GM19043 (cell line): ENCODE results near the gene COL18A1.

Source experiments
- ATAC-seq: cut with Tn5 transposase; IDR thresholded peaks from one replicate; pipeline ENCODE4 v1.9.1; 2021; ENCODE audit warnings: low read depth; ENCODE audit not compliant: unreplicated experiment

Gene COL18A1

GRCh38 chr21:45410865-45411809 lies 6.2 kb downstream of the COL18A1 start:
- ATAC-seq, result no peak

- ATAC-seq, result no peak
Observed at GRCh38 chr21:45411810-45412206, 6.8 kb downstream of the COL18A1 start.

GRCh38 chr21:45412491-45412890 lies 7.5 kb downstream of the COL18A1 start:
- ATAC-seq, result no peak

- no peak for ATAC-seq
Observed at GRCh38 chr21:45412909-45413611, 8.1 kb downstream of the COL18A1 start.

- no peak for ATAC-seq
Observed at GRCh38 chr21:45413922-45414321, 9.0 kb downstream of the COL18A1 start.

GRCh38 chr21:45414396-45415187 lies 9.6 kb downstream of the COL18A1 start:
- ATAC-seq, result no peak

GRCh38 chr21:45415188-45415942 lies 10.4 kb downstream of the COL18A1 start:
- no peak for ATAC-seq

- no peak for ATAC-seq
Observed at GRCh38 chr21:45415943-45416611, 11.1 kb downstream of the COL18A1 start.

GRCh38 chr21:45416620-45417019 lies 11.7 kb downstream of the COL18A1 start:
- ATAC-seq, result no peak

GRCh38 chr21:45417256-45417950 lies 12.4 kb downstream of the COL18A1 start:
- ATAC-seq, result no peak

GRCh38 chr21:45417951-45418300 lies 13.0 kb downstream of the COL18A1 start:
- ATAC-seq, result no peak

GRCh38 chr21:45418301-45419071 lies 13.5 kb downstream of the COL18A1 start:
- no peak for ATAC-seq

- no peak for ATAC-seq
Observed at GRCh38 chr21:45419162-45419561, 14.2 kb downstream of the COL18A1 start.

GRCh38 chr21:45420061-45421041 lies 15.4 kb downstream of the COL18A1 start:
- ATAC-seq, result no peak

- ATAC-seq, result no peak
Observed at GRCh38 chr21:45421071-45421845, 16.3 kb downstream of the COL18A1 start.
